ENCODE results near the gene DAAM2.

DAAM2 gene

DNA sequence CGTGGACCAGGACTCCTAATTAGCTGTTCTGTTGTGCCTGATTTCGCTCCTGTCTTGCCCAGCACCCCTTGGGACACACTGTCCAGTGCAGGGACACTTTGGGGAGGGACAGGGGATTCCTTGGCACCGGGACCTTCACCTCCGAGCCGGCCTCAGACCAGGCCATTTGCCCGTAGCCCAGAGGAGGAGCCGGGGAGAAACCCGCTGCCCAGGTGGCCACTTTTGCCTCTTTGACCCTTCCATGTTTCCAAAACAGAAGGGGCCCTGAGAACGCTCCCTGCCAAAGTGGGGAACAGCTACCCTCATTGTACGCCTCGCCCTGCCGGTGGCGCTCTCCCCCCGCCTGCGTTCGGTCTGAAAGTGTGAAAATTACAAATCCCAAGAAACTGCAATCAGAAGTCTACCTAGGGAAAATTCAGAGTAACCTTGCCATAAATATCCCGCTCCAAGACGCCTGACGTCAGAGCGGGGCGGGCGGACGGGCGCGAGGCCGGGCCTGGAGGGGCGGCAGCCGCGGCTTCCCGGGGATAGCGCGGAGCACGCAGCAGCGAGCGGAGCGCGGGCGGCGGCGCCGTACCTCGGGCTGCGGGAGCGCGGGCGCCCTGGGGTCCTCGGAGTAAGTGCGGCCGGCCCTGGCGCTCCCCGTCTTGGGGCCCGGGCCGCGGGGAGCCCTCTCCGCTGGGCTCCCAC, at the start of gene DAAM2:
Gene DAAM2 (plus strand): TSS at position 527 of the 690 bp plus-strand sequence. CDS start 63,927 bp downstream, outside the sequence.
- H3K4me3 ChIP-seq (replicated peaks; ENCODE audit: low read depth, low read length): peak within 1 kb of the TSS; percentile 78
- TF ChIP-seq, protein P1, sequence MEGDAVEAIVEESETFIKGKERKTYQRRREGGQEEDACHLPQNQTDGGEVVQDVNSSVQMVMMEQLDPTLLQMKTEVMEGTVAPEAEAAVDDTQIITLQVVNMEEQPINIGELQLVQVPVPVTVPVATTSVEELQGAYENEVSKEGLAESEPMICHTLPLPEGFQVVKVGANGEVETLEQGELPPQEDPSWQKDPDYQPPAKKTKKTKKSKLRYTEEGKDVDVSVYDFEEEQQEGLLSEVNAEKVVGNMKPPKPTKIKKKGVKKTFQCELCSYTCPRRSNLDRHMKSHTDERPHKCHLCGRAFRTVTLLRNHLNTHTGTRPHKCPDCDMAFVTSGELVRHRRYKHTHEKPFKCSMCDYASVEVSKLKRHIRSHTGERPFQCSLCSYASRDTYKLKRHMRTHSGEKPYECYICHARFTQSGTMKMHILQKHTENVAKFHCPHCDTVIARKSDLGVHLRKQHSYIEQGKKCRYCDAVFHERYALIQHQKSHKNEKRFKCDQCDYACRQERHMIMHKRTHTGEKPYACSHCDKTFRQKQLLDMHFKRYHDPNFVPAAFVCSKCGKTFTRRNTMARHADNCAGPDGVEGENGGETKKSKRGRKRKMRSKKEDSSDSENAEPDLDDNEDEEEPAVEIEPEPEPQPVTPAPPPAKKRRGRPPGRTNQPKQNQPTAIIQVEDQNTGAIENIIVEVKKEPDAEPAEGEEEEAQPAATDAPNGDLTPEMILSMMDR (IDR thresholded peaks at IDR 0.05; ENCODE audit: low read depth, low read length, missing control alignments): peak; percentile 10
- no peak for DNase-seq (ENCODE audit: extremely low read depth, low read depth)

DNA sequence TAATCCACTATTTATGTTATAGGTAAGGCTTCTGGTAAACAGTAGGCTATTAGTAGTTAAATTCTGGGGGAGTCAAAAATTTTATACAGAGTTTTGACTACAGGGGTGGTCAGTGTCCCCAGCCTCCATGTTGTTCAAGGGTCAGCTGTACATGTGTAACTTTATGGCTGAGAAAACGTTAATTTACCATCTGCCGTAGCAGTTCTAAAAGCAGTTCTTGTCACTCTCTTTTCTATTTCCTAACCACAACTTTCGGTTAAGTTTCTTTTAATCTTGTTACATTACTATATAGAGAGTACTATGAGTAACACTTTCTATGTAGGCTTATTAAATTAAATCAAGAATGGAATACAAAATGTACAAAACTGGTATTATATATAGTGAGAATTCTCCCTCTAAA, 45.4 kb upstream of the DAAM2 start:
- no peak overlapping the region for H3K4me3 ChIP-seq (replicated peaks; ENCODE audit: low read depth, low read length)
- DNase-seq (ENCODE audit: extremely low read depth, low read depth): no peak
- TF ChIP-seq, protein P1 (IDR thresholded peaks at IDR 0.05; ENCODE audit: low read depth, low read length, missing control alignments): no peak

DNA sequence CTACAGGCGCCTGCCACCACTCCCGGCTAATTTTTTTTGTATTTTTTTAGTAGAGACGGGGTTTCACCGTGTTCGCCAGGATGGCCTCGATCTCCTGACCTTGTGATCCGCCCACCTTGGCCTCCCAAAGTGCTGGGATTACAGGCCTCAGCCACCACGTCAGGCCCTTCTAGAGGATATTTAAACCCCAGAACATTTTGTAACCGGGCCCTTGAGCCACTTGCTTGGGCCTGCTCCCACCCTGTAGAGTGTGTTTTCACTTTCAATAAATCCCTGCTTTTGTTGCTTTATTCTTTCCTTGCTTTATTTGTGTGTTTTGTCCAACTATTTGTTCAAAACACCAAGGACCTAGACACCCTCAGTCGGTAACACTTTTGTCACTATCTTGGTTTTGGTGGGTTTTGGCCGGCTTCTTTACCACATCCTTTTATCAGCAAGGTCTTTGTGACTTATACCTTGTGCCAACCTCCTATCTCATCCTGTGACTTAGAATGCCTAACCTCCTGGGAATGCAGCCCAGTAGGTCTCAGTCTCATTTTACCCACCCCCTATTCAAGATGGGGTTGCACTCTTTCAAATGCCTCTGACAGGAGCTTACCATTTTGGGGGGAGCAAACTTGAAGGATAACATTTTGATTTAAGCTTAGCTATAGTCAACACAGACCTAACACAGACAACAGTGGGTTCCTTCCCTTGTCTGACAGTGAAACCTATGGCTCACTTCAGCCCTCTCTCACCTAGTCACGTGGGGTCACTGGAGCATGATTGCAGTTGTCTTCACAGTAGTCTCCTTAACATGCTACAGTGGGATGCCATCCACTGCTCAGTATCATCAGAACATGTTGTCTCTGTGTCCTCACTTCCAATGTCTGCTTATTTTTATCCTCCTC, 39.1 kb upstream of the DAAM2 start:
- DNase-seq (ENCODE audit: extremely low read depth, low read depth): no peak
- no peak overlapping the region for H3K4me3 ChIP-seq (replicated peaks; ENCODE audit: low read depth, low read length)
- TF ChIP-seq, protein P1 (IDR thresholded peaks at IDR 0.05; ENCODE audit: low read depth, low read length, missing control alignments): no peak

DNA sequence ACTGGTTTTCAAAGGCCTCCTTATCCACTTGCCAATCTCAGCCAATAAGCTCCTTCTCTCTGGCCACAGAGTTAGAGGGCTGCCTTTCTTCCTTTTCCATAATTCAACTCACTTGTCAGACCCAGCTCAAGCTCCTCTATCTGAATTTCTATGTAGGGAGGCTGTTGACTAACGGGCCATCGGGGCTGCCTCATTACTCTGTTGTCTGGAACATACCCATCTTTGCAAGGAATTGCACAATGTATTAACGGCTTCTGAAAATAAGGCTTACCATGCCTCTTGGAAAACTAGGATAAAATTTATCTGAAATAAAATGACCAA, 38.5 kb upstream of the DAAM2 start:
- H3K4me3 ChIP-seq (replicated peaks; ENCODE audit: low read depth, low read length): no peak overlapping the region
- TF ChIP-seq, protein P1 (IDR thresholded peaks at IDR 0.05; ENCODE audit: low read depth, low read length, missing control alignments): no peak
- DNase-seq (ENCODE audit: extremely low read depth, low read depth): no peak

DNA sequence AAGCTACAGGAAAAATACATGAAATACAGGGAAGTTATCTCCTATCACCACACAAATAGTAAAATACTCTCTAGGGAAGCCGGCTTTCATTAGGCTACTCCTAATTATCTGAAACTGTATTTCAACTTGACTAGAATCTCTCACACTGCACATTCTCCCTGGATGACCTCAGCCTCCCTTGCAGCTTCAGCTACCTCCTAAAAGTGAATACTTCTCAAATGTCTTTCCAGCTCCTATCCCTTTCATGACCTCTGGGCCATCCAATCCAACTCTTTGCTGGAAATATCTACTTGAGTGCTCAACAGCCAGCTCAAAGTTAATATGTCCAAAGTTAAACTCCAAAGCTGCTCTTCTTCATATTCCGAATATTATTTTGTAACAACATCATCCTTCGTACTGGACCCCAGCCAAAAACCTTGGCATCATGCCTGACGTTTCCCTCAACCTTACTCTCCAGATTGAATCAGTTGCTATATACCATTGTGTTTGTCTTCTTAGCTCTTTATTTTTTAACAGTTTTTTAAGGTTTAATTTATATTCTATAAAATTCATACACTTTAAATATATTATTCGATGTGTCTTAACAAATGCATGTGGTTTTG, 37.6 kb upstream of the DAAM2 start:
- TF ChIP-seq, protein P1 (IDR thresholded peaks at IDR 0.05; ENCODE audit: low read depth, low read length, missing control alignments): no peak
- no peak for DNase-seq (ENCODE audit: extremely low read depth, low read depth)
- H3K4me3 ChIP-seq (replicated peaks; ENCODE audit: low read depth, low read length): no peak overlapping the region

DNA sequence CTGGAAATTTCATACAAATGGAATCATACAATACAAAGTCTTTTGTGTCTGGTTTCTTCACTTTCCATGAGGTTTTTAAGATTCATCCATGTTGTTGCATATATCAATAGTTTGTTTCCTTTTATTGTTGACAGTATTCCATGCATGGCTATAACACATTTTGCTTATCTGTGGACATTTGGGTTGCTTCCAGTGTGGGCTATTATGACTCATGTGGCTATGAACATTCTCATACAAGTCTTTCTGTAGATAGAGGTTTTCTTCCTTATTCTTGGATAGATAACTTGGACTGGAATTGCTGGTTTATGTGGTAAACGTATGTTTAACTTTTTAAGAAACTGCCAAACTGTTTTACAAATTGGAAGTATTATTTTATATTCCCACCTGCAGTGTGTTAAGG, 36.9 kb upstream of the DAAM2 start:
- no peak for DNase-seq (ENCODE audit: extremely low read depth, low read depth)
- TF ChIP-seq, protein P1 (IDR thresholded peaks at IDR 0.05; ENCODE audit: low read depth, low read length, missing control alignments): no peak
- no peak overlapping the region for H3K4me3 ChIP-seq (replicated peaks; ENCODE audit: low read depth, low read length)

Measured in HFF-Myc (cell line).